ENCODE measurements around the gene PNKP. TPM values are rescaled to one million over a fixed set of nuclear protein-coding genes. Genes with fewer than 3 reads are reported as not detected.

The PNKP gene
- total and polyA plus RNA-seq, 2 of the 8 experiments (the other 6 are each of a cell fraction or from before 2014, with no cell fraction given), result 45.8 to 105 TPM

- WGBS, 2 experiments (ENCODE audit: extremely low coverage in 1 of 2, insufficient coverage in 1 of 2, insufficient read length in 1 of 2, insufficient replicate concordance in 2 of 2, low coverage in 1 of 2, low lambda C conversion rate in 2 of 2, missing lambda C conversion rate in 1 of 2), result 86% methylated on average over 8 of the region's 8 CpGs; no CpG with 5 or more reads in 1 of the 2 experiments
- H3K4me2 ChIP-seq (ENCODE audit: insufficient read depth in 1 of 2, low read depth in 2 of 2, low read length in 2 of 2), result no peak overlapping the region
These were observed 35.8 kb downstream of the PNKP start for GRCh38 chr19:49831592-49831991.

More at GRCh38 chr19:49831592-49831991, 35.8 kb downstream of the PNKP start:
- H4K8ac ChIP-seq (ENCODE audit: extremely low read depth, insufficient read depth, low read length), result no peak overlapping the region; the same call in 1 of the 2 replicates
- H3K9me3 ChIP-seq (ENCODE audit: insufficient read depth in 2 of 2, low read depth in 1 of 2, low read length in 1 of 2), result no peaks in the 10 kb centered on the region
- no peak overlapping the region for H2BK15ac ChIP-seq (ENCODE audit: low read length)
- no peak overlapping the region for H3K27ac ChIP-seq (ENCODE audit: low read depth, low read length)
- no peak overlapping the region for H3K18ac ChIP-seq (ENCODE audit: extremely low read depth, low read length)
- no peak overlapping the region for H2BK5ac ChIP-seq (ENCODE audit: low read depth, low read length)
- H3K23ac ChIP-seq (ENCODE audit: insufficient read length), result no peak overlapping the region
- ChIA-PET POLR2A (ENCODE audit: partially characterized antibody) (interaction anchor here (1.6 to 2.7 kb wide), 2 partner anchors 13 to 19 kb away, joined by 4 to 9 read pairs; partner anchors contain the start of genes MED25 and PTOV1), CTCF (ENCODE audit: partially characterized antibody) (interaction anchor here (1.0 to 2.2 kb wide), 2 partner anchors 19 to 159 kb away, joined by 4 to 6 read pairs; partner anchors contain the start of gene FUZ)
- no peak for TF ChIP-seq ATF3 (IDR thresholded peaks at IDR 0.05; ENCODE audit: insufficient read depth, low read depth, low read length)
- TF ChIP-seq EGR1 (IDR thresholded peaks at IDR 0.05; ENCODE audit: borderline replicate concordance, low read depth, low read length), result no peak
- no peak for TF ChIP-seq FOSL1 (IDR thresholded peaks at IDR 0.05; ENCODE audit: insufficient read depth, low read depth, low read length)
- no peak for TF ChIP-seq CBX5 (IDR thresholded peaks at IDR 0.05; ENCODE audit: low read depth, low read length)
- no peak for TF ChIP-seq TAF7 (optimal IDR thresholded peaks at IDR 0.05; ENCODE audit: borderline replicate concordance, low read depth, low read length)
- no peak for TF ChIP-seq EZH2 (IDR thresholded peaks at IDR 0.05; ENCODE audit: low read depth, low read length, severe bottlenecking)
- H2BK120ac ChIP-seq (replicated peaks; ENCODE audit: low read depth, low read length), result no peak overlapping the region
- no peak overlapping the region for H4K91ac ChIP-seq (replicated peaks; ENCODE audit: insufficient read length, low read length)
- DNase-seq (ENCODE audit: low read depth in 1 of 2, low spot score in 2 of 2) (no peak), FAIRE-seq (no peak)
- no peak overlapping the region for H2BK12ac ChIP-seq (ENCODE audit: low read depth, low read length)
- no peaks in the 10 kb centered on the region for H3K27me3 ChIP-seq (replicated peaks in 1 of 4; ENCODE audit: control insufficient read depth in 3 of 4, extremely low read depth in 1 of 4, insufficient read depth in 3 of 4, low read length in 3 of 4)
- H3K56ac ChIP-seq (replicated peaks; ENCODE audit: insufficient read length, low read depth, low read length), result no peak overlapping the region
- peaks cover 8% of the 10 kb centered on the region for H3K79me1 ChIP-seq (ENCODE audit: low read depth, low read length)
- peaks cover 8 to 12% of the 10 kb centered on the region in 2 experiments for H4K20me1 ChIP-seq (replicated peaks in 1 of 2; ENCODE audit: control insufficient read depth in 1 of 2, insufficient read depth in 2 of 2, low read length in 2 of 2)
- no peak overlapping the region for H2BK20ac ChIP-seq (ENCODE audit: low read length)
- H3K4ac ChIP-seq (replicated peaks; ENCODE audit: insufficient read length, low read depth, low read length), result no peak overlapping the region
- H2AFZ ChIP-seq (ENCODE audit: low read length), result no peak overlapping the region
- no peak overlapping the region for H3K9ac ChIP-seq (replicated peaks in 1 of 4; ENCODE audit: extremely low read depth in 1 of 4, low read depth in 3 of 4, low read length in 3 of 4)
- H3K36me3 ChIP-seq (ENCODE audit: control insufficient read depth in 2 of 4, insufficient read depth in 4 of 4, low read length in 3 of 4), result peaks cover 12 to 37% (median 29%) of the 10 kb centered on the region in 4 experiments; a peak in 6 of 8 replicates
- H3K4me3 ChIP-seq (ENCODE audit: extremely low read depth in 1 of 4, insufficient read depth in 2 of 4, low read depth in 3 of 4, low read length in 4 of 4), result no peak overlapping the region
- no peaks in the 10 kb centered on the region for H3K4me1 ChIP-seq (replicated peaks in 1 of 4; ENCODE audit: control insufficient read depth in 3 of 4, insufficient read depth in 4 of 4, low read length in 3 of 4)
- H2AK5ac ChIP-seq (ENCODE audit: low read depth, low read length), result no peak overlapping the region
- peaks cover 0 to 3% of the 10 kb centered on the region in 2 experiments; a peak in 1 of 4 replicates for H3K79me2 ChIP-seq (ENCODE audit: control insufficient read depth in 1 of 2, insufficient read depth in 2 of 2, low read length in 2 of 2)
- H3K14ac ChIP-seq (ENCODE audit: insufficient read length), result no peak overlapping the region
- H4K5ac ChIP-seq (ENCODE audit: insufficient read length, low read depth, low read length), result no peak overlapping the region
- H3K23me2 ChIP-seq (ENCODE audit: low read depth, low read length), result no peaks in the 10 kb centered on the region

Measured in H1 (cell line).